Measurements from ENCODE around the gene GAB2. TPM values are rescaled to one million over a fixed set of nuclear protein-coding genes. Genes with fewer than 3 reads are reported as not detected.

Gene GAB2
- polyA plus RNA-seq, 3 donors = 2.8 to 39.4 (median 4.4) TPM

DNA sequence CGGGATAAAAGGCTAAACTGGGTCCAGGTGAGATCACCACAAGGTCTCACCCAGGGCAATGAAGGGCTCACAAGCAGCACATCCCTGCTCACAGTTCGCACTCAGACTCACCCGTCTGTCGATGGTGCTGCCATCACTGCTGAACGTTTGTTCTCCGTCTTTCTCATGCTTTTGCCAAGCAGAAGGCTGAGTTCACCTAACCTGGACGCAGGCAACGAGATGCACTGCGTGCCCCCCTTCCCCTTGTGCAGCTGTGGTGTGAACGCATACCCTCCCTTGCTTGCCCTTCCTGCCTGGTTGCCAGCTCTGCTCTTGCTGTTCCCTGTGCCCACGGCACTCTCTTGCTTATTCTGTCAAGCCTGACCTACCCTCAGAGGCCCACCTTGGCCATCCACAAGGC lies 247.2 kb downstream of the GAB2 start:
- 95% methylated on average over 11 of the region's 11 CpGs for WGBS (ENCODE audit: insufficient coverage)
- DNase-seq = no peak
- Histone ChIP-seq H3K4me2 (replicated peaks; ENCODE audit: extremely low read depth, low read length, poor library complexity, severe bottlenecking) (no peak overlapping the region), H3K36me3 (replicated peaks in 1 of 2; ENCODE audit: control insufficient read depth in 1 of 2, insufficient read depth in 2 of 2, low read length in 2 of 2) (peaks cover 15 to 29% of the 10 kb centered on the region in 2 donors), H2AFZ (ENCODE audit: insufficient read depth, low read depth, low read length, poor library complexity, severe bottlenecking) (no peak overlapping the region), H3K27me3 (ENCODE audit: control insufficient read depth in 2 of 2, insufficient read depth in 2 of 2, low read length in 2 of 2) (no peaks in the 10 kb centered on the region), H3K27ac (ENCODE audit: low read depth in 1 of 2, low read length in 2 of 2) (no peak overlapping the region), H4K20me1 (ENCODE audit: insufficient read depth, low read length) (no peaks in the 10 kb centered on the region), H3K4me3 (replicated peaks in 1 of 3; ENCODE audit: low read depth in 2 of 3, low read length in 3 of 3) (no peak overlapping the region), H3K9me3 (replicated peaks in 1 of 2; ENCODE audit: control insufficient read depth in 1 of 2, insufficient read depth in 1 of 2, low read length in 2 of 2) (no peaks in the 10 kb centered on the region), H3K79me2 (ENCODE audit: insufficient read depth, low read length) (no peaks in the 10 kb centered on the region), H3K9ac (ENCODE audit: insufficient read depth, low read length, poor library complexity, severe bottlenecking) (no peak overlapping the region), H3K4me1 (ENCODE audit: control insufficient read depth in 1 of 2, insufficient read depth in 2 of 2, low read length in 2 of 2) (no peaks in the 10 kb centered on the region)
- intact Hi-C loops (cut with micrococcal nuclease) = no loop called here
- Mint-ChIP-seq H3K27ac (peak overlapping the region in 2 of 7 donors; percentile 1 to 31), H3K4me3 (no peak overlapping the region), H3K27me3 (ENCODE audit: low read depth in 3 of 3) (peaks cover 0 to 3% (median 0%) of the 10 kb centered on the region in 3 donors), H3K9me3 (peaks cover 0 to 1% (median 0%) of the 10 kb centered on the region in 7 donors), H3K36me3 (peaks cover 31% of the 10 kb centered on the region in 2 donors), H3K4me1 (no peaks in the 10 kb centered on the region)
- TF ChIP-seq, protein P1, sequence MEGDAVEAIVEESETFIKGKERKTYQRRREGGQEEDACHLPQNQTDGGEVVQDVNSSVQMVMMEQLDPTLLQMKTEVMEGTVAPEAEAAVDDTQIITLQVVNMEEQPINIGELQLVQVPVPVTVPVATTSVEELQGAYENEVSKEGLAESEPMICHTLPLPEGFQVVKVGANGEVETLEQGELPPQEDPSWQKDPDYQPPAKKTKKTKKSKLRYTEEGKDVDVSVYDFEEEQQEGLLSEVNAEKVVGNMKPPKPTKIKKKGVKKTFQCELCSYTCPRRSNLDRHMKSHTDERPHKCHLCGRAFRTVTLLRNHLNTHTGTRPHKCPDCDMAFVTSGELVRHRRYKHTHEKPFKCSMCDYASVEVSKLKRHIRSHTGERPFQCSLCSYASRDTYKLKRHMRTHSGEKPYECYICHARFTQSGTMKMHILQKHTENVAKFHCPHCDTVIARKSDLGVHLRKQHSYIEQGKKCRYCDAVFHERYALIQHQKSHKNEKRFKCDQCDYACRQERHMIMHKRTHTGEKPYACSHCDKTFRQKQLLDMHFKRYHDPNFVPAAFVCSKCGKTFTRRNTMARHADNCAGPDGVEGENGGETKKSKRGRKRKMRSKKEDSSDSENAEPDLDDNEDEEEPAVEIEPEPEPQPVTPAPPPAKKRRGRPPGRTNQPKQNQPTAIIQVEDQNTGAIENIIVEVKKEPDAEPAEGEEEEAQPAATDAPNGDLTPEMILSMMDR (IDR thresholded peaks at IDR 0.05) = no peak

DNA sequence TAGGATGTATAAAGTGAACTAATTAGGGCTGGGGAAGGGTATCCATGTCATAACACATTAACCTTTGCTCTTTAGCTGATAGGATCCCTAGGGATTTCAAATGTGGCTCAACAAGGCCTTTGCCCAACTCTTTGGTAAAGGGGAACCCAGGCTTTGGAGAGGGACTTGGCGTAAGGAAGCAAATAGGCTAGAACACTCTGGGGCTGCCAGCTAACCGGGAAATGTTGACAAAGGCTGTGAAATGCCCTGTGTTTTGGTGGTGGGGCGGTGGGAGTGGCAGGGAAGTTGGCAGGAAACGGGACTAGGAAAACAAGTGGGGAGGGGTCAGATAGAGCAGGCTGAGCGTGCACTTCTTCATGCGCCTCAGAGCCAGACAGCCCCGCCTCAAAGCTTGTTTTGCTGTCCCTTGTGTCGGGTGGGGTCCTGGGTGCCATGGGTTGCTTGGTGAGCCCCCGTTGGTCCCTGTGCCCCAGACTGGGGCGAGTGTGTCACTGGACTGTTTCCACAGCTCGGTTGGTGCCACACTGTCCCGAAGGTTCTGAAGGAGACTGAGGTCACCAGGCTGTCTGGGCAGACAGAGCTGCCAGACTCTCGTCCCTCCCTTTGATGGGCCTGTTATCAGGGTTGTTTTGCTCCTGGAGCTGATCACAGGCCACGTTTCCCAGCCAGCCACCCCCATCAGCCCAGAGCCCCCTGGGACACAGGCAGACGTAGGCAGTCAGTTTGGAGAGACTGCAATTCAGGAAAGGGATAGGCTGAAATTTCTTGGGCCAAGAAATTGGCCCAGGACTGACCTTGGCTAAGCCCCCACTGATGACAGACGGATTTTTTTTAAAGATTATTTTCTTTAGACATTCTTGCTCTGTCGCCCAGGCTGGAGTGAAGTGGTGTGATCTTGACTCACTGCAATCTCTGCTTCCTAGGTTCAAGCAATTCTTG lies 248.8 kb downstream of the GAB2 start:
- H3K27me3 Mint-ChIP-seq (ENCODE audit: low read depth in 3 of 3) = peaks cover 0 to 3% (median 0%) of the 10 kb centered on the region in 3 donors
- WGBS (ENCODE audit: insufficient coverage) = 96% methylated on average over 13 of the region's 17 CpGs
- no peaks in the 10 kb centered on the region for H3K4me1 Mint-ChIP-seq
- peaks cover 10 to 21% of the 10 kb centered on the region in 2 donors for H3K36me3 ChIP-seq (replicated peaks in 1 of 2; ENCODE audit: control insufficient read depth in 1 of 2, insufficient read depth in 2 of 2, low read length in 2 of 2)
- H3K9me3 Mint-ChIP-seq = peaks cover 0 to 2% (median 0%) of the 10 kb centered on the region in 7 donors
- no peak overlapping the region for H3K9ac ChIP-seq (ENCODE audit: insufficient read depth, low read length, poor library complexity, severe bottlenecking)
- no peaks in the 10 kb centered on the region for H3K4me1 ChIP-seq (ENCODE audit: control insufficient read depth in 1 of 2, insufficient read depth in 2 of 2, low read length in 2 of 2)
- H4K20me1 ChIP-seq (ENCODE audit: insufficient read depth, low read length) = no peaks in the 10 kb centered on the region
- no peak overlapping the region for H3K27ac ChIP-seq (ENCODE audit: low read depth in 1 of 2, low read length in 2 of 2)
- no peaks in the 10 kb centered on the region for H3K27me3 ChIP-seq (ENCODE audit: control insufficient read depth in 2 of 2, insufficient read depth in 2 of 2, low read length in 2 of 2)
- intact Hi-C loops (cut with micrococcal nuclease) = no loop called here
- H3K79me2 ChIP-seq (ENCODE audit: insufficient read depth, low read length) = no peaks in the 10 kb centered on the region
- DNase-seq = no peak
- H2AFZ ChIP-seq (ENCODE audit: insufficient read depth, low read depth, low read length, poor library complexity, severe bottlenecking) = no peak overlapping the region
- no peak overlapping the region for H3K4me3 Mint-ChIP-seq
- H3K4me2 ChIP-seq (replicated peaks; ENCODE audit: extremely low read depth, low read length, poor library complexity, severe bottlenecking) = no peak overlapping the region
- TF ChIP-seq, protein P1 (IDR thresholded peaks at IDR 0.05) = no peak
- no peaks in the 10 kb centered on the region for H3K9me3 ChIP-seq (replicated peaks in 1 of 2; ENCODE audit: control insufficient read depth in 1 of 2, insufficient read depth in 1 of 2, low read length in 2 of 2)
- H3K27ac Mint-ChIP-seq = no peak overlapping the region
- H3K36me3 Mint-ChIP-seq = peaks cover 24% of the 10 kb centered on the region in 2 donors
- no peak overlapping the region for H3K4me3 ChIP-seq (replicated peaks in 1 of 3; ENCODE audit: low read depth in 2 of 3, low read length in 3 of 3)

Measured in CD14-positive monocyte (primary cell).